Activated naive CD8-positive, alpha-beta T cell treated with anti-CD3 and anti-CD28 coated beads, Interleukin-2, amount 10 ng/mL, durations not matched to agents 7 days and 5 days (primary cell): ENCODE results near the gene MAST1. TPM values are rescaled to one million over a fixed set of nuclear protein-coding genes. Genes with fewer than 3 reads are reported as not detected.
"Not testable (repeated sequence)": the region's sequence is repeated elsewhere in the genome, so short reads cannot be mapped to it uniquely, and the experiment has no call there.

Experiments used
- ATAC-seq: fragments of 150-1000 bp; cut with Tn5 transposase; one replicate; pipeline ENCODE4 v1.10.0; 2021; ENCODE audit warnings: low read depth, moderate library complexity
- POLR2A ChIA-PET: fragments of 350-600 bp; sonication (Branson Sonifier 250); formaldehyde crosslinking; loops from one replicate; lab custom pipeline; 2021; ENCODE audit warnings: antibody characterized with exemption; lab: Charles Lee
- DNase-seq: peaks from one replicate; pipeline ENCODE4 v3.0.0; 2021
- H3K27ac Mint-ChIP-seq: one replicate; pipeline ENCODE4 v1.8.0; 2022; ENCODE audit warnings: mild to moderate bottlenecking, mixed read lengths
- H3K27me3 Mint-ChIP-seq: one replicate; pipeline ENCODE4 v1.8.0; 2022; ENCODE audit warnings: mild to moderate bottlenecking, moderate library complexity, mixed read lengths
- H3K36me3 Mint-ChIP-seq: one replicate; pipeline ENCODE4 v1.8.0; 2021; ENCODE audit warnings: mild to moderate bottlenecking, mixed read lengths
- H3K4me1 Mint-ChIP-seq: one replicate; pipeline ENCODE4 v1.8.0; 2021; ENCODE audit warnings: mixed read lengths
- H3K4me3 Mint-ChIP-seq: one replicate; pipeline ENCODE4 v1.8.0; 2022; ENCODE audit warnings: mild to moderate bottlenecking, moderate library complexity, mixed read lengths
- H3K9me3 Mint-ChIP-seq: one replicate; pipeline ENCODE4 v1.8.0; 2021; ENCODE audit warnings: mixed read lengths
- total RNA-seq, 2 experiments: library from RNA; stranded (reverse); gene quantifications; one replicate each; pipeline ENCODE4 v1.2.3, GENCODE V29; 2021

Gene MAST1
- total RNA-seq, 2 experiments from 2014 or later = 1.8 to 2.6 TPM

- Mint-ChIP-seq H3K9me3 (peaks cover 2% of the 10 kb centered on the region), H3K4me3 (peak overlapping the region; percentile 47), H3K4me1 (peaks cover 28% of the 10 kb centered on the region), H3K27me3 (peaks cover 4% of the 10 kb centered on the region), H3K27ac (no peak overlapping the region), H3K36me3 (peaks cover 5% of the 10 kb centered on the region)
- ATAC-seq (no peak), DNase-seq (no peak)
- POLR2A ChIA-PET = interaction anchor here (0.6 to 2.5 kb wide), 6 partner anchors 11 to 230 kb away, joined by 3 to 20 read pairs (median 3); partner anchors contain the start of genes CALR, RAD23A and TRMT1
Measured at GRCh38 chr19:12886651-12886968, 48.3 kb downstream of the MAST1 start.

- DNase-seq = no peak
- ATAC-seq = no peak
- Mint-ChIP-seq H3K9me3 (peaks cover 2% of the 10 kb centered on the region), H3K36me3 (peaks cover 5% of the 10 kb centered on the region), H3K27me3 (peaks cover 4% of the 10 kb centered on the region), H3K4me3 (peak within 1 kb of the TSS; percentile 47), H3K4me1 (peaks cover 30% of the 10 kb centered on the region), H3K27ac (peak within 1 kb of the TSS; percentile 16)
- POLR2A ChIA-PET = interaction anchor here (0.6 to 1.3 kb wide), 4 partner anchors 11 to 79 kb away, joined by 3 read pairs; partner anchors contain the start of gene FARSA
Measured at GRCh38 chr19:12886969-12887747, 48.8 kb downstream of the MAST1 start, which contains the start of gene KLF1. Gene KLF1, minus strand, starts transcription at chr19:12887201. Its CDS starts 61 bp downstream, at chr19:12887140.

- DNase-seq (no peak), ATAC-seq (no peak)
- Mint-ChIP-seq H3K9me3 (peaks cover 2% of the 10 kb centered on the region), H3K4me1 (peaks cover 28% of the 10 kb centered on the region), H3K4me3 (no peak overlapping the region), H3K27ac (peak overlapping the region; percentile 16), H3K36me3 (peaks cover 5% of the 10 kb centered on the region), H3K27me3 (peaks cover 4% of the 10 kb centered on the region)
- POLR2A ChIA-PET = interaction anchor here (0.6 to 1.3 kb wide), 2 partner anchors 26 to 45 kb away, joined by 3 read pairs; partner anchors contain the start of gene FARSA
Measured at GRCh38 chr19:12888006-12888603, 49.8 kb downstream of the MAST1 start.

- DNase-seq, H3K36me3 Mint-ChIP-seq, H3K27me3 Mint-ChIP-seq, ATAC-seq, H3K9me3 Mint-ChIP-seq: not testable (repeated sequence)
- Mint-ChIP-seq H3K4me3 (peak overlapping the region; percentile 95), H3K4me1 (peaks cover 22% of the 10 kb centered on the region), H3K27ac (peak overlapping the region; percentile 91)
- POLR2A ChIA-PET = interaction anchor here (0.6 to 3.5 kb wide), 15 partner anchors 9 to 1460 kb away, joined by 3 to 28 read pairs (median 5); partner anchors contain the start of genes CALR, DNASE2, FARSA and JUNB
Measured at GRCh38 chr19:12890299-12890786, 52.0 kb downstream of the MAST1 start.

- Mint-ChIP-seq H3K36me3 (peaks cover 9% of the 10 kb centered on the region), H3K4me1 (peaks cover 22% of the 10 kb centered on the region), H3K27ac (peak within 1 kb of the TSS; percentile 91), H3K9me3 (no peaks in the 10 kb centered on the region), H3K27me3 (peaks cover 4% of the 10 kb centered on the region), H3K4me3 (peak within 1 kb of the TSS; percentile 95)
- POLR2A ChIA-PET = interaction anchor here (0.6 to 3.5 kb wide), 15 partner anchors 9 to 1459 kb away, joined by 3 to 28 read pairs (median 5); partner anchors contain the start of genes CALR, DNASE2, FARSA and JUNB
- ATAC-seq (peak; percentile 95), DNase-seq (peak; percentile 88)
Measured at GRCh38 chr19:12890787-12891552, 52.7 kb downstream of the MAST1 start, which contains the start of gene GCDH. Gene GCDH, plus strand, starts transcription at chr19:12891160. Its CDS starts 145 bp downstream, at chr19:12891305.

- Mint-ChIP-seq H3K4me3 (peak overlapping the region; percentile 95), H3K9me3 (no peaks in the 10 kb centered on the region), H3K27me3 (peaks cover under 1% of the 10 kb centered on the region), H3K27ac (peak overlapping the region; percentile 91), H3K36me3 (peaks cover 9% of the 10 kb centered on the region), H3K4me1 (peaks cover 19% of the 10 kb centered on the region)
- POLR2A ChIA-PET = interaction anchor here (1.0 to 3.5 kb wide), 10 partner anchors 8 to 46 kb away, joined by 3 to 28 read pairs (median 10); partner anchors contain the start of genes CALR, DNASE2, FARSA and SYCE2
- no peak for ATAC-seq
- no peak for DNase-seq
Measured at GRCh38 chr19:12891553-12892021, 53.3 kb downstream of the MAST1 start.

- Mint-ChIP-seq H3K27ac (no peak overlapping the region), H3K4me1 (peaks cover 17% of the 10 kb centered on the region), H3K36me3 (peaks cover 14% of the 10 kb centered on the region), H3K27me3 (no peaks in the 10 kb centered on the region), H3K4me3 (no peak overlapping the region), H3K9me3 (no peaks in the 10 kb centered on the region)
- DNase-seq (no peak), ATAC-seq (no peak)
- POLR2A ChIA-PET = no interaction called here
Measured at GRCh38 chr19:12893582-12893981, 55.3 kb downstream of the MAST1 start.

GRCh38 chr19:12896460-12896859 is 58.1 kb downstream of the MAST1 start:
- POLR2A ChIA-PET = interaction anchor here (1.8 kb wide), 1 partner anchor 11 kb away, joined by 5 read pairs; no protein-coding TSS in a partner anchor
- DNase-seq (no peak), ATAC-seq (no peak)
- Mint-ChIP-seq H3K27me3 (no peaks in the 10 kb centered on the region), H3K9me3 (no peaks in the 10 kb centered on the region), H3K4me3 (no peak overlapping the region), H3K36me3 (peaks cover 21% of the 10 kb centered on the region), H3K27ac (no peak overlapping the region), H3K4me1 (peaks cover 16% of the 10 kb centered on the region)

- no peak for DNase-seq
- H3K27me3 Mint-ChIP-seq = no peaks in the 10 kb centered on the region
- peak; percentile 76 for ATAC-seq
- POLR2A ChIA-PET = interaction anchor here (1.4 to 2.6 kb wide), 3 partner anchors 9 to 34 kb away, joined by 5 to 10 read pairs (median 5); partner anchors contain the start of genes FARSA and GCDH
- H3K4me3 Mint-ChIP-seq = peak overlapping the region; percentile 42
- H3K9me3 Mint-ChIP-seq = no peaks in the 10 kb centered on the region
- peaks cover 15% of the 10 kb centered on the region for H3K36me3 Mint-ChIP-seq
- peaks cover 10% of the 10 kb centered on the region for H3K4me1 Mint-ChIP-seq
- peak overlapping the region; percentile 69 for H3K27ac Mint-ChIP-seq
Measured at GRCh38 chr19:12899891-12900518, 61.7 kb downstream of the MAST1 start.

- POLR2A ChIA-PET = interaction anchor here (1.5 kb wide), 1 partner anchor 16 kb away, joined by 3 read pairs; the partner anchor contains the start of gene GCDH
Measured at GRCh38 chr19:12907166-12907565, 68.9 kb downstream of the MAST1 start.

GRCh38 chr19:12912571-12912970 is 74.3 kb downstream of the MAST1 start:
- H3K4me1 Mint-ChIP-seq = peaks cover 25% of the 10 kb centered on the region
- H3K27me3 Mint-ChIP-seq = no peaks in the 10 kb centered on the region

More at GRCh38 chr19:12907166-12907565, 68.9 kb downstream of the MAST1 start:
- Mint-ChIP-seq H3K4me3 (no peak overlapping the region), H3K9me3 (no peaks in the 10 kb centered on the region), H3K27ac (no peak overlapping the region), H3K27me3 (no peaks in the 10 kb centered on the region), H3K36me3 (no peaks in the 10 kb centered on the region), H3K4me1 (peaks cover 5% of the 10 kb centered on the region)
- ATAC-seq = no peak
- no peak for DNase-seq

More at GRCh38 chr19:12912571-12912970, 74.3 kb downstream of the MAST1 start:
- ATAC-seq (no peak), DNase-seq (no peak)
- Mint-ChIP-seq H3K36me3 (no peaks in the 10 kb centered on the region), H3K4me3 (no peak overlapping the region), H3K9me3 (no peaks in the 10 kb centered on the region), H3K27ac (no peak overlapping the region)
- POLR2A ChIA-PET = interaction anchor here (3.4 to 3.6 kb wide), 2 partner anchors 21 to 26 kb away, joined by 25 to 27 read pairs; partner anchors contain the start of genes CALR and GCDH
